HepG2 (cell line): ENCODE data around the gene GPN2. TPM values are rescaled to one million over a fixed set of nuclear protein-coding genes. Genes with fewer than 3 reads are reported as not detected.

Source experiments
- CCDC6 ChIP-seq: sonication (generic); formaldehyde crosslinking; IDR thresholded peaks from 2 replicates; pipeline ENCODE4 v1.8.1; 2022; ENCODE audit warnings: mild to moderate bottlenecking, missing genetic modification reagents, moderate library complexity
- ELF3 ChIP-seq: IDR thresholded peaks from 2 replicates; pipeline ENCODE4 v1.6.1; 2016; ENCODE audit warnings: missing genetic modification reagents, missing compliant biosample characterization
- HOXA5 ChIP-seq: sonication (generic); formaldehyde crosslinking; IDR thresholded peaks from 2 replicates; pipeline ENCODE4 v1.4.0; 2020; ENCODE audit warnings: missing genetic modification reagents
- MED8 ChIP-seq: sonication (generic); formaldehyde crosslinking; IDR thresholded peaks from 2 replicates; pipeline ENCODE4 v1.8.1; 2023; ENCODE audit warnings: mild to moderate bottlenecking, missing genetic modification reagents; ENCODE audit not compliant: insufficient replicate concordance
- MXD4 ChIP-seq: IDR thresholded peaks from 2 replicates; pipeline ENCODE4 v1.6.1; 2016; ENCODE audit warnings: mild to moderate bottlenecking, missing biosample characterization, missing genetic modification reagents
- MZF1 ChIP-seq: sonication (generic); formaldehyde crosslinking; IDR thresholded peaks from 2 replicates; pipeline ENCODE4 v1.8.1; 2023; ENCODE audit warnings: mild to moderate bottlenecking, missing genetic modification reagents, borderline replicate concordance
- NFE2L1 ChIP-seq: sonication (generic); formaldehyde crosslinking; IDR thresholded peaks from 2 replicates; pipeline ENCODE4 v1.4.0; 2020; ENCODE audit warnings: missing genetic modification reagents, mild to moderate bottlenecking, borderline replicate concordance
- PHF5A ChIP-seq: IDR thresholded peaks from one replicate; pipeline ENCODE4 v1.6.1; 2018; ENCODE audit warnings: low read depth, missing genetic modification reagents; ENCODE audit not compliant: unreplicated experiment
- PITX1 ChIP-seq: sonication (generic); formaldehyde crosslinking; IDR thresholded peaks from 2 replicates; pipeline ENCODE4 v1.5.1; 2020; ENCODE audit warnings: mild to moderate bottlenecking, missing genetic modification reagents
- RBAK ChIP-seq: sonication (generic); formaldehyde crosslinking; IDR thresholded peaks from 2 replicates; pipeline ENCODE4 v1.5.1; 2020; ENCODE audit warnings: mild to moderate bottlenecking, missing genetic modification reagents
- RELA ChIP-seq: sonication (generic); formaldehyde crosslinking; IDR thresholded peaks from 2 replicates; pipeline ENCODE4 v1.4.0; 2020; ENCODE audit warnings: missing genetic modification reagents
- RFX3 ChIP-seq: IDR thresholded peaks from 2 replicates; pipeline ENCODE4 v1.6.1; 2016; ENCODE audit warnings: missing biosample characterization, missing genetic modification reagents
- TEAD2 ChIP-seq: sonication (generic); formaldehyde crosslinking; IDR thresholded peaks from 2 replicates; pipeline ENCODE4 v1.9.0; 2021; ENCODE audit warnings: missing genetic modification reagents
- TGIF2 ChIP-seq: IDR thresholded peaks from 2 replicates; pipeline ENCODE4 v1.6.1; 2016; ENCODE audit warnings: control low read depth, missing compliant biosample characterization
- ZNF121 ChIP-seq: sonication (generic); formaldehyde crosslinking; IDR thresholded peaks from 2 replicates; pipeline ENCODE4 v1.5.0; 2020; ENCODE audit warnings: mild to moderate bottlenecking, missing genetic modification reagents
- ZNF282 ChIP-seq: fragments of 450-650 bp; IDR thresholded peaks from 2 replicates; pipeline ENCODE4 v1.6.1; 2018; ENCODE audit not compliant: partially characterized antibody
- ZNF367 ChIP-seq: sonication (generic); formaldehyde crosslinking; IDR thresholded peaks from 2 replicates; pipeline ENCODE4 v1.4.0; 2020; ENCODE audit warnings: missing genetic modification reagents, borderline replicate concordance
- ZNF589 ChIP-seq: sonication (generic); formaldehyde crosslinking; conservative IDR thresholded peaks from 2 replicates; pipeline ENCODE4 v1.8.0; 2022; ENCODE audit warnings: mild to moderate bottlenecking, moderate library complexity, missing genetic modification reagents
- ZNF616 ChIP-seq: sonication (generic); formaldehyde crosslinking; IDR thresholded peaks from 2 replicates; pipeline ENCODE4 v1.5.0; 2020; ENCODE audit warnings: low read depth, mild to moderate bottlenecking, missing genetic modification reagents
- ZNF761 ChIP-seq: sonication (generic); formaldehyde crosslinking; conservative IDR thresholded peaks from 2 replicates; pipeline ENCODE4 v1.4.0; 2020; ENCODE audit warnings: mild to moderate bottlenecking, missing genetic modification reagents
- ZSCAN21 ChIP-seq: sonication (generic); formaldehyde crosslinking; IDR thresholded peaks from 2 replicates; pipeline ENCODE4 v1.8.0; 2022; ENCODE audit warnings: mild to moderate bottlenecking, missing genetic modification reagents, moderate library complexity, borderline replicate concordance
- polyA plus RNA-seq, 8 experiments: library from polyadenylated mRNA; depleted of rRNA in 3 of 8; stranded (reverse) in 7 of 8; unstranded in 1 of 8; fragments of >200 nt; fragmentation: Illumina TruSeq in 4 of 8; extraction: Trizol in 4 of 8; gene quantifications; 2 replicates each; pipeline versions ENCODE4 v1.2.1 to v1.2.3, GENCODE V29; 2011 to 2016; ENCODE audit warnings: low read depth in 4 of 8, missing spikeins in 1 of 8, mixed read lengths in 1 of 8; ENCODE audit not compliant: insufficient read depth in 1 of 8
- total RNA-seq, 5 experiments: library from RNA; depleted of rRNA; stranded (reverse); fragments of >200 nt; fragmentation: Illumina TruSeq; extraction: Trizol; gene quantifications; 2 replicates each; pipeline ENCODE4 v1.2.3, GENCODE V29; 2016; ENCODE audit warnings: low read depth in 1 of 5
- TF ChIP-seq, protein P1 (sequence below): sonication (generic); formaldehyde crosslinking; IDR thresholded peaks from 2 replicates; pipeline ENCODE4 v1.4.0; 2020; ENCODE audit warnings: missing genetic modification reagents, borderline replicate concordance
- TF ChIP-seq, protein P2 (sequence below): IDR thresholded peaks from 2 replicates; pipeline ENCODE4 v1.6.1; 2016; ENCODE audit warnings: mild to moderate bottlenecking
- TF ChIP-seq, protein P3 (sequence below), 2 experiments: fragments of 450-650 bp in 1 of 2; sonication (generic) in 1 of 2; formaldehyde crosslinking; IDR thresholded peaks; 2 replicates each; pipeline versions ENCODE4 v1.5.0 to v1.8.0; 2020 to 2022; ENCODE audit warnings: mild to moderate bottlenecking in 1 of 2, missing genetic modification reagents in 1 of 2
- TF ChIP-seq, protein P4 (sequence below): sonication (generic); formaldehyde crosslinking; conservative IDR thresholded peaks from 2 replicates; pipeline ENCODE4 v1.8.0; 2022; ENCODE audit warnings: missing genetic modification reagents

The GPN2 gene
- total and polyA plus RNA-seq, 2 of the 13 experiments (the other 11 are each of a cell fraction or from before 2014, with no cell fraction given): 19.3 to 38.9 TPM

DNA sequence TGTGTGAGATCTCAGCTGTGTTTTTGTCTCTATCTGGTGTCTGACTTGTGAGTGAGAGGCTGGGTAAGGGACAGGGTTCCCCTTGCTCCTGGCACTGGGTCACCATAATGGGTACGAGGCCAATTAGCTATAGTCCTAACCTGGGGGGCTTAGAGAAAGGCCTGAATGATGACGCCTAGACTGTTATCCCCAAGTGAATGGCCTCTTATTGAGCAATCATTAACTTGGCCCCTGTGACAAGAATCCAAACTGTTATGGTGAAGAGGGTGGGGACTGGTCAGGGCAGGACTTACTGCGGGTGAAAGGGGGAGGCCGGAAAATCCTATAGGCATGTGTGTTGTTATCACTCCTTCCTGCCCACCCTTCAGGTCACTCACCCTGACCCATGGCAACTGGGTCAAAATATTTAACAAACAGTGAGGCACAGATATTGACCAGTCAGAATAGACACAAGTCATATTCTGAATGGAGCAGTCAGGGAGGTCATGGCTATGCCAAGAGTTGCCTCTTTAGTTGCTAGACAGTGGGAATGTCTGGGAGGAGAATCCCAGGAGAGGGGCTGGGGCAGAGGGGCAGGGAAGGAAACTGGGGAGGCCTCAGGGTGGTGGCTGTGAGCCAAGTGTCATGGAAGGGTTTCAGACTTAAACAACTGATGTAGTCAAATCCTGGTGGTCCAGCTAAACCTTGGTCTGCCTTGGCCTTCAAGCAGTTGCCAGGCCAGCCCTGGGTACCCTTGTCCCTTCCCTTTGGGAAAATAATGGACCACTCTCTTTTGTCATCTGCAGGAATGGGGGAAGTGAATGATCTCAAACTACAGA lies 20.5 kb upstream of the GPN2 start (continued):
- TF ChIP-seq ELF3 (CRISPR knock-in tag) (peak; percentile 76), ZNF589 (CRISPR knock-in tag) (0 out of 2 replicates have a peak, but pooled peaks have one; percentile 33), HOXA5 (CRISPR knock-in tag) (peak; percentile 54; the same call in 1 of the 2 replicates), ZSCAN21 (CRISPR knock-in tag) (no peak; the same call in 1 of the 2 replicates), TEAD2 (CRISPR knock-in tag) (no peak), ZNF282 (no peak), TGIF2 (CRISPR knock-in tag) (peak; percentile 88), RELA (CRISPR knock-in tag) (peak; percentile 70; the same call in 1 of the 2 replicates), RBAK (CRISPR knock-in tag) (0 out of 2 replicates have a peak, but pooled peaks have one; percentile 46), ZNF616 (no peak), NFE2L1 (CRISPR knock-in tag) (no peak), MED8 (CRISPR knock-in tag) (peak; percentile 90), PHF5A (CRISPR knock-in tag) (peak; percentile 94), ZNF367 (no peak), PITX1 (CRISPR knock-in tag) (peak; percentile 89), CCDC6 (CRISPR knock-in tag) (peak; percentile 55; the same call in 1 of the 2 replicates), ZNF761 (CRISPR knock-in tag) (no peak), MZF1 (peak; percentile 26; the same call in 1 of the 2 replicates), RFX3 (peak; percentile 71), MXD4 (peak; percentile 47; the same call in 1 of the 2 replicates), ZNF121 (CRISPR knock-in tag) (peak; percentile 28; the same call in 1 of the 2 replicates)
- TF ChIP-seq, protein P1, sequence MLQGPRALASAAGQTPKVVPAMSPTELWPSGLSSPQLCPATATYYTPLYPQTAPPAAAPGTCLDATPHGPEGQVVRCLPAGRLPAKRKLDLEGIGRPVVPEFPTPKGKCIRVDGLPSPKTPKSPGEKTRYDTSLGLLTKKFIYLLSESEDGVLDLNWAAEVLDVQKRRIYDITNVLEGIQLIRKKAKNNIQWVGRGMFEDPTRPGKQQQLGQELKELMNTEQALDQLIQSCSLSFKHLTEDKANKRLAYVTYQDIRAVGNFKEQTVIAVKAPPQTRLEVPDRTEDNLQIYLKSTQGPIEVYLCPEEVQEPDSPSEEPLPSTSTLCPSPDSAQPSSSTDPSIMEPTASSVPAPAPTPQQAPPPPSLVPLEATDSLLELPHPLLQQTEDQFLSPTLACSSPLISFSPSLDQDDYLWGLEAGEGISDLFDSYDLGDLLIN (CRISPR knock-in tag): no peak
- TF ChIP-seq, protein P2, sequence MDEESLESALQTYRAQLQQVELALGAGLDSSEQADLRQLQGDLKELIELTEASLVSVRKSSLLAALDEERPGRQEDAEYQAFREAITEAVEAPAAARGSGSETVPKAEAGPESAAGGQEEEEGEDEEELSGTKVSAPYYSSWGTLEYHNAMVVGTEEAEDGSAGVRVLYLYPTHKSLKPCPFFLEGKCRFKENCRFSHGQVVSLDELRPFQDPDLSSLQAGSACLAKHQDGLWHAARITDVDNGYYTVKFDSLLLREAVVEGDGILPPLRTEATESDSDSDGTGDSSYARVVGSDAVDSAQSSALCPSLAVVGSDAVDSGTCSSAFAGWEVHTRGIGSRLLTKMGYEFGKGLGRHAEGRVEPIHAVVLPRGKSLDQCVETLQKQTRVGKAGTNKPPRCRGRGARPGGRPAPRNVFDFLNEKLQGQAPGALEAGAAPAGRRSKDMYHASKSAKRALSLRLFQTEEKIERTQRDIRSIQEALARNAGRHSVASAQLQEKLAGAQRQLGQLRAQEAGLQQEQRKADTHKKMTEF (CRISPR knock-in tag): peak; percentile 88
- TF ChIP-seq, protein P3, sequence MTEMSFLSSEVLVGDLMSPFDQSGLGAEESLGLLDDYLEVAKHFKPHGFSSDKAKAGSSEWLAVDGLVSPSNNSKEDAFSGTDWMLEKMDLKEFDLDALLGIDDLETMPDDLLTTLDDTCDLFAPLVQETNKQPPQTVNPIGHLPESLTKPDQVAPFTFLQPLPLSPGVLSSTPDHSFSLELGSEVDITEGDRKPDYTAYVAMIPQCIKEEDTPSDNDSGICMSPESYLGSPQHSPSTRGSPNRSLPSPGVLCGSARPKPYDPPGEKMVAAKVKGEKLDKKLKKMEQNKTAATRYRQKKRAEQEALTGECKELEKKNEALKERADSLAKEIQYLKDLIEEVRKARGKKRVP (CRISPR knock-in tag; IDR thresholded peaks at IDR 0.05): 0 out of 4 replicates have a peak, but pooled peaks of 1 of the 2 experiments have one; percentile 48
- TF ChIP-seq, protein P4, sequence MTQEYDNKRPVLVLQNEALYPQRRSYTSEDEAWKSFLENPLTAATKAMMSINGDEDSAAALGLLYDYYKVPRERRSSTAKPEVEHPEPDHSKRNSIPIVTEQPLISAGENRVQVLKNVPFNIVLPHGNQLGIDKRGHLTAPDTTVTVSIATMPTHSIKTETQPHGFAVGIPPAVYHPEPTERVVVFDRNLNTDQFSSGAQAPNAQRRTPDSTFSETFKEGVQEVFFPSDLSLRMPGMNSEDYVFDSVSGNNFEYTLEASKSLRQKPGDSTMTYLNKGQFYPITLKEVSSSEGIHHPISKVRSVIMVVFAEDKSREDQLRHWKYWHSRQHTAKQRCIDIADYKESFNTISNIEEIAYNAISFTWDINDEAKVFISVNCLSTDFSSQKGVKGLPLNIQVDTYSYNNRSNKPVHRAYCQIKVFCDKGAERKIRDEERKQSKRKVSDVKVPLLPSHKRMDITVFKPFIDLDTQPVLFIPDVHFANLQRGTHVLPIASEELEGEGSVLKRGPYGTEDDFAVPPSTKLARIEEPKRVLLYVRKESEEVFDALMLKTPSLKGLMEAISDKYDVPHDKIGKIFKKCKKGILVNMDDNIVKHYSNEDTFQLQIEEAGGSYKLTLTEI (CRISPR knock-in tag): no peak
